Peyer's patch (tissue), 4 donors: ENCODE results near the gene MBNL2.

ENCODE experiments used
- POLR2A ChIP-seq, 2 donors: fragments of 450-650 bp; IDR thresholded peaks; one replicate each; pipeline ENCODE4 v1.5.1; 2017; ENCODE audit warnings: antibody characterized with exemption in 2 of 2, mild to moderate bottlenecking in 2 of 2, moderate library complexity in 2 of 2
- TF ChIP-seq, protein P1 (sequence below), 6 experiments: fragments of 450-650 bp in 4 of 6; fragments of 200-600 bp in 2 of 6; sonication (generic) in 1 of 6; IDR thresholded peaks; one replicate each; pipeline ENCODE4 v1.5.1; 2017 to 2019; ENCODE audit warnings: antibody characterized with exemption in 6 of 6, mild to moderate bottlenecking in 3 of 6, moderate library complexity in 1 of 6

DNA sequence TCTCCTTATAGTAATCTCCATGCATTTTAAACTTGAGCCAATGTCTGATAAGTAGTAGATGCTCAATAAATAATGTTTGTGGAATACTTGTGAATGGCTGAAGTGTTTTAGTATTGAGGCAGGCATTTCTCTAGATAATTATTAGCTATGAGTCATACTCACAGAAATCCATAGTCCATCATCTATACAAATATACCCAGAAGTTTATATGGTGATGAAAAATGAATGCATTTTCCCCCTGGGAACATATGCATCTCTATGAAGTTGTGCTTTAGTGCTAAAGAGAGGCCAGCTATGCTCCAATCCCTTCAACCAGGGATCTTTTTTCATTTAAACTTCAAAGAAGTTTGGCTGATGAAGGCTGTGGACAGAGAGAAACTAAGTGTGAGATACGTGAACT lies 17.2 kb downstream of the MBNL2 start:
- TF ChIP-seq, protein P1, sequence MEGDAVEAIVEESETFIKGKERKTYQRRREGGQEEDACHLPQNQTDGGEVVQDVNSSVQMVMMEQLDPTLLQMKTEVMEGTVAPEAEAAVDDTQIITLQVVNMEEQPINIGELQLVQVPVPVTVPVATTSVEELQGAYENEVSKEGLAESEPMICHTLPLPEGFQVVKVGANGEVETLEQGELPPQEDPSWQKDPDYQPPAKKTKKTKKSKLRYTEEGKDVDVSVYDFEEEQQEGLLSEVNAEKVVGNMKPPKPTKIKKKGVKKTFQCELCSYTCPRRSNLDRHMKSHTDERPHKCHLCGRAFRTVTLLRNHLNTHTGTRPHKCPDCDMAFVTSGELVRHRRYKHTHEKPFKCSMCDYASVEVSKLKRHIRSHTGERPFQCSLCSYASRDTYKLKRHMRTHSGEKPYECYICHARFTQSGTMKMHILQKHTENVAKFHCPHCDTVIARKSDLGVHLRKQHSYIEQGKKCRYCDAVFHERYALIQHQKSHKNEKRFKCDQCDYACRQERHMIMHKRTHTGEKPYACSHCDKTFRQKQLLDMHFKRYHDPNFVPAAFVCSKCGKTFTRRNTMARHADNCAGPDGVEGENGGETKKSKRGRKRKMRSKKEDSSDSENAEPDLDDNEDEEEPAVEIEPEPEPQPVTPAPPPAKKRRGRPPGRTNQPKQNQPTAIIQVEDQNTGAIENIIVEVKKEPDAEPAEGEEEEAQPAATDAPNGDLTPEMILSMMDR (IDR thresholded peaks at IDR 0.05): no peak
- no peak for TF ChIP-seq POLR2A (IDR thresholded peaks at IDR 0.05)
